ENCODE data around the gene CLIC4. TPM values are rescaled to one million over a fixed set of nuclear protein-coding genes. Genes with fewer than 3 reads are reported as not detected.

Gene CLIC4
- 245 and 302 TPM in 2 replicates for total RNA-seq

DNA sequence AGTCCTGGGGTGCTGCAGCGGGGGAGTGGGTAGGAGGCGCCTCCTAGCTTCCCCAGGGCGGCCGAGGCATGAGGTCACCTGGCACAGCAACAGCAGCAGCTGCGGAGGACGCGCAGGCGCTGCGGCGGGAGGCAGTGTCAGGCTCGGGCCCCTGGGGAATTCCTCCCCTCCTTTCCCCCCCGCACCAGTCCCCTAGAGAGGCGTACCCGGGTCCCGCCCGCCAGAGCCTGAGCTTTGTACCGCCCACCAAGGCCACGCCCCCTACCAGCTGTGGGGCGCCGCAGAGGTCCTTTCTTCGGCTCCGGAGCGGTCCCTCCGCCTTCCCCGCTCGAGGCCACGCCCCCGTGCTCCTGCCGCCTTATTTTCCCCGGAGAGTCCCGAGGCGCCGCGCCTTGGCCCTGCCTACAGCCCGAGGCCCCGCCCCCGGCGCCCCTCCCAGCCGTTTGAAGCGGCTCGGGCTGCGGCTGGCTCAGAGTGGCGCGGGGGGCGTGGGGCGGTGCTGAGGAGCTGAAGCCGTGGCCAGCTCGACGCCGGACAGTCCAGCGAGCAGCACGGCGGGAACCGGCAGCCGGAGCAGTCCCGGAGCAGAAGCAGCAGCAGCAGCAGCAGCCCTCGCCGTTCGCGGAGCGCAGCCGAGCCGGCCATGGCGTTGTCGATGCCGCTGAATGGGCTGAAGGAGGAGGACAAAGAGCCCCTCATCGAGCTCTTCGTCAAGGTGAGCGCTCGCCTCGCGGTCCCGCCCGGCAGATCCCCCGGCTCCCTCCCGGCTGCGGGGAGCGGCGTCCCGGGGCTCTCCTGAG is at the start of gene CLIC4:
TSS of gene CLIC4 (plus strand) at position 537 of the 800 bp plus-strand sequence. CDS start at position 644, 107 bp downstream.

Small RNA genes lying within 50 kb of the gene (small RNA-seq; reads per million reads assigned to genes)
- not detected for gene RNU6-1208P

Other genes starting within 250 kb of the CLIC4 start
- gene RCAN3, start 242.6 kb upstream of the CLIC4 start, total RNA-seq: 3.7 and 8.5 TPM in 2 replicates
- not detected in 2 replicates for gene NCMAP, start 189.4 kb upstream of the CLIC4 start, total RNA-seq
- 32.7 and 61.4 TPM in 2 replicates for gene SRRM1, start 102.1 kb upstream of the CLIC4 start, total RNA-seq
- gene RUNX3, start 184.8 kb downstream of the CLIC4 start, total RNA-seq: not detected in 2 replicates

Measured in subcutaneous preadipocyte (primary cell).